ENCODE data around the gene TSPEAR.

The TSPEAR gene

GRCh38 chr21:44478801-44479167 lies 232.6 kb downstream of the TSPEAR start:
- Histone ChIP-seq H3K9ac (peak overlapping the region in 4 of 11 experiments; percentile 30 to 63 (median 46); a peak in 5 of 22 replicates), H3K4me3 (no peak overlapping the region), H3K4me1 (peaks cover 25 to 72% (median 55%) of the 10 kb centered on the region in 10 experiments), H3K9me3 (replicated peaks in 1 of 11) (no peaks in the 10 kb centered on the region), H3K36me3 (no peaks in the 10 kb centered on the region), H4K20me1 (no peaks in the 10 kb centered on the region), H3K27me3 (no peaks in the 10 kb centered on the region), H3K27ac (peak overlapping the region in 8 of 11 experiments; percentile 10 to 82 (median 60); a peak in 15 of 22 replicates), H3K4me2 (peak overlapping the region; percentile 36 to 91 (median 79))
- no peak for TF ChIP-seq Cebpa-rat (IDR thresholded peaks at IDR 0.05)

GRCh38 chr21:44478124-44478800 lies 233.1 kb downstream of the TSPEAR start:
- Histone ChIP-seq H3K4me2 (peak overlapping the region; percentile 36 to 91 (median 79)), H3K4me3 (no peak overlapping the region), H3K9me3 (replicated peaks in 1 of 11) (0 out of 22 replicates have a peak, but pooled peaks cover 0 to under 1% (median 0%) of the 10 kb centered on the region in 11 experiments), H3K4me1 (peaks cover 25 to 67% (median 50%) of the 10 kb centered on the region in 10 experiments), H3K36me3 (no peaks in the 10 kb centered on the region), H3K27ac (peak overlapping the region in 8 of 11 experiments; percentile 10 to 82 (median 60); a peak in 12 of 22 replicates), H4K20me1 (no peaks in the 10 kb centered on the region), H3K9ac (peak overlapping the region in 4 of 11 experiments; percentile 30 to 63 (median 46); a peak in 4 of 22 replicates), H3K27me3 (no peaks in the 10 kb centered on the region)
- TF ChIP-seq Cebpa-rat (IDR thresholded peaks at IDR 0.05) = no peak

GRCh38 chr21:44477712-44478111 lies 233.7 kb downstream of the TSPEAR start:
- Histone ChIP-seq H3K36me3 (no peaks in the 10 kb centered on the region), H3K27ac (peak overlapping the region in 2 of 11 experiments; percentile 76 to 82; a peak in 3 of 22 replicates), H3K4me1 (peaks cover 25 to 62% (median 46%) of the 10 kb centered on the region in 10 experiments), H3K4me3 (no peak overlapping the region), H3K9me3 (replicated peaks in 1 of 11) (peaks cover 0 to 6% (median 0%) of the 10 kb centered on the region in 11 experiments; a peak in 2 of 22 replicates), H3K9ac (no peak overlapping the region), H3K4me2 (peak overlapping the region; percentile 36 to 91 (median 79); a peak in 21 of 22 replicates), H3K27me3 (no peaks in the 10 kb centered on the region), H4K20me1 (no peaks in the 10 kb centered on the region)
- no peak for TF ChIP-seq Cebpa-rat (IDR thresholded peaks at IDR 0.05)

GRCh38 chr21:44477131-44477530 lies 234.2 kb downstream of the TSPEAR start:
- H3K27me3 ChIP-seq = no peaks in the 10 kb centered on the region
- peaks cover 25 to 58% (median 46%) of the 10 kb centered on the region in 10 experiments for H3K4me1 ChIP-seq
- H3K9me3 ChIP-seq (replicated peaks in 1 of 11) = peaks cover 0 to 10% (median 3%) of the 10 kb centered on the region in 11 experiments; a peak in 3 of 22 replicates
- H3K27ac ChIP-seq = peak overlapping the region in 1 of 11 experiments; percentile 82; a peak in 1 of 22 replicates
- peak overlapping the region in 9 of 11 experiments; percentile 64 to 91 (median 79); a peak in 15 of 22 replicates for H3K4me2 ChIP-seq
- no peak for TF ChIP-seq Cebpa-rat (IDR thresholded peaks at IDR 0.05)
- no peak overlapping the region for H3K9ac ChIP-seq
- H3K4me3 ChIP-seq = no peak overlapping the region
- no peaks in the 10 kb centered on the region for H4K20me1 ChIP-seq
- H3K36me3 ChIP-seq = no peaks in the 10 kb centered on the region

DNA sequence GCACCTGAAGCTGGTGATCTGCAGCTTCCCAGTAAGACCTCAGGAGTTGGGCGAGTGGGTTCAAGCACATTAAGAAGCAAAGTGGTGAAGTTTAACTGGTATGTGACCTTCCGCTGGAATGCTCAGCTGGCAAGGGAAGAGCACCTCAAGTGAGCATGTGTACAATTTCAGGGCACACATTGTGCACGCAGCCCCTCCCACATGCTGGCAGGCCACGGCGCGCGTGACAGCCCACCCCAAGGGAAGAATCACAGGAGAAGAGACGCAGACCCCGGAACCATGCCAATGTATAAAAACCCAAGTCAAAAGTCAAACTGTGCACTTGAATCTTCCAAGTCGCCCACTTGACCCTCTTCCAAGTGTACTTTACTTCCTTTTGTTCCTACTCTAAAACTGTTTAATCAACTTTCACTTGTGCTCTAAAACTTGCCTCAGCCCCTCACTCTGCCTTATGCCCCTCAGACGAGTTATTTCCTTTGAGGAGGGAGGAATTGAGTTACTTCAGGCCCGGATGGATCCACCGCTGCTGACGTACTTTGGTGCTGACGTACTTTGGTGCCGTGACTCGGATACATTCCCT lies 236.0 kb downstream of the TSPEAR start:
- no peaks in the 10 kb centered on the region for H3K27me3 ChIP-seq
- no peak overlapping the region for H3K4me3 ChIP-seq
- no peak overlapping the region for H3K9ac ChIP-seq
- no peak for TF ChIP-seq Cebpa-rat (IDR thresholded peaks at IDR 0.05)
- H3K4me1 ChIP-seq = peaks cover 20 to 51% (median 34%) of the 10 kb centered on the region in 10 experiments
- H3K36me3 ChIP-seq = no peaks in the 10 kb centered on the region
- 0 out of 22 replicates have a peak overlapping the region, but pooled peaks of 1 of the 11 experiments have one; percentile 8 for H3K4me2 ChIP-seq
- no peaks in the 10 kb centered on the region for H4K20me1 ChIP-seq
- no peak overlapping the region for H3K27ac ChIP-seq
- peaks cover 0 to 11% (median 5%) of the 10 kb centered on the region in 11 experiments; a peak in 4 of 22 replicates for H3K9me3 ChIP-seq (replicated peaks in 1 of 11)

DNA sequence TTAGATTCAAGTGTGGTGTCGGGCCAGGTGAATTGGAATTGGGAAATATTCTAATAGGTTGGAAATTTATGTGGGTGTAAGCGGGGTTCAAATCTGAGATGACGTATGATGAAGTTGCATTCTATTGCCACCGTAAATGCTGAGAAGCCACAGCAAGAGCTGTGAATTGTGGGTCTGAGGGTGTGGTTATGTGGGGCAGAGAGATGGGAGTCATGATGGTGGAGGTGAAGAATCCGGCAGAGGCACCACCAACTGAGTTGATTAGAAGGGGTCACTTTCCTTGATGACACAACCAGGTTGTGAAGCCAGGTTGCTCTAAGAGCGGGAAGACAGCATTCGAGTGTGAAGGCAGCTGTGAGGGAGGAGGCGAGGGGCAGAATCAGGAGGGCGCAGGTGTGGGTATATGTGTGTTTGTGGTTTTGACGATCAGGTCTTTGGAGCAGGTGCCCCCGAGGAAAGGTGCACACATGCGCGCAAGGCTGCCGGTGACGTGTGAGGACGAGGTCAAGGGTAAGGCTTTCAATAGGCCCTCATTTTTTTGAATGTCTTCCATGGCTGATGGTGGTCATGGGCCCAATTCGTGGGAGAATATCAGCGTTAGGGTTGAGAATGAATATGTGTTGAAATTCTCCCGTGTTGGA lies 237.3 kb downstream of the TSPEAR start:
- no peaks in the 10 kb centered on the region for H3K27me3 ChIP-seq
- H3K27ac ChIP-seq = no peak overlapping the region
- no peak overlapping the region for H3K9ac ChIP-seq
- H3K36me3 ChIP-seq = no peaks in the 10 kb centered on the region
- no peak for TF ChIP-seq Cebpa-rat (IDR thresholded peaks at IDR 0.05)
- H3K4me1 ChIP-seq = peaks cover 16 to 38% (median 20%) of the 10 kb centered on the region in 10 experiments
- H3K9me3 ChIP-seq (replicated peaks in 1 of 11) = peaks cover 0 to 11% (median 5%) of the 10 kb centered on the region in 11 experiments; a peak in 4 of 22 replicates
- no peak overlapping the region for H3K4me2 ChIP-seq
- H4K20me1 ChIP-seq = no peaks in the 10 kb centered on the region
- no peak overlapping the region for H3K4me3 ChIP-seq

GRCh38 chr21:44471996-44472395 lies 239.4 kb downstream of the TSPEAR start:
- Histone ChIP-seq H3K4me2 (peak overlapping the region in 4 of 11 experiments; percentile 8 to 27 (median 20); a peak in 5 of 22 replicates), H3K4me1 (peaks cover 0 to 18% (median under 1%) of the 10 kb centered on the region in 10 experiments; a peak in 9 of 20 replicates)
- TF ChIP-seq Cebpa-rat (IDR thresholded peaks at IDR 0.05) = no peak

GRCh38 chr21:44471341-44471740 lies 240.0 kb downstream of the TSPEAR start:
- Histone ChIP-seq H3K9me3 (replicated peaks in 1 of 11) (peaks cover 0 to 11% (median 5%) of the 10 kb centered on the region in 11 experiments; a peak in 4 of 22 replicates), H3K4me1 (peaks cover 0 to 14% (median 0%) of the 10 kb centered on the region in 10 experiments; a peak in 3 of 20 replicates), H3K4me3 (no peak overlapping the region), H3K27ac (no peak overlapping the region), H3K9ac (no peak overlapping the region), H3K27me3 (no peaks in the 10 kb centered on the region), H3K36me3 (no peaks in the 10 kb centered on the region), H3K4me2 (0 out of 22 replicates have a peak overlapping the region, but pooled peaks of 2 of the 11 experiments have one; percentile 27), H4K20me1 (no peaks in the 10 kb centered on the region)
- no peak for TF ChIP-seq Cebpa-rat (IDR thresholded peaks at IDR 0.05)

More at GRCh38 chr21:44471996-44472395, 239.4 kb downstream of the TSPEAR start:
- H3K9ac ChIP-seq = no peak overlapping the region
- no peaks in the 10 kb centered on the region for H3K27me3 ChIP-seq
- H4K20me1 ChIP-seq = no peaks in the 10 kb centered on the region
- H3K36me3 ChIP-seq = no peaks in the 10 kb centered on the region
- H3K27ac ChIP-seq = no peak overlapping the region
- peaks cover 0 to 11% (median 5%) of the 10 kb centered on the region in 11 experiments; a peak in 4 of 22 replicates for H3K9me3 ChIP-seq (replicated peaks in 1 of 11)
- no peak overlapping the region for H3K4me3 ChIP-seq

All from BLaER1 treated with 17β-estradiol and CSF1 and Interleukin-3, amounts not matched to agents 10 nM and 100 nM (cell line).